Posterior cingulate gyrus (tissue), 11 donors: ENCODE data around the gene TNK2.
"Not testable (repeated sequence)": the region's sequence is repeated elsewhere in the genome, so short reads cannot be mapped to it uniquely, and the experiment has no call there.

Source experiments
- DNase-seq, 10 donors: peaks; one replicate each; pipeline versions ENCODE4 v3.0.0 to v3.0.0-alpha.2; 2020 to 2021; ENCODE audit warnings: mixed read lengths in 3 of 10
- intact Hi-C: fragments of 100-400 bp; cut with DNase I; formaldehyde crosslinking; loops from one replicate; pipeline ENCODE4 v1.15.1; 2023

TNK2 gene

GRCh38 chr3:195875482-195876236 is 32.7 kb downstream of the TNK2 start:
- intact Hi-C loops = no loop called here
- DNase-seq = peak in 3 of 10 donors; percentile 67 to 77 (median 72)

DNA sequence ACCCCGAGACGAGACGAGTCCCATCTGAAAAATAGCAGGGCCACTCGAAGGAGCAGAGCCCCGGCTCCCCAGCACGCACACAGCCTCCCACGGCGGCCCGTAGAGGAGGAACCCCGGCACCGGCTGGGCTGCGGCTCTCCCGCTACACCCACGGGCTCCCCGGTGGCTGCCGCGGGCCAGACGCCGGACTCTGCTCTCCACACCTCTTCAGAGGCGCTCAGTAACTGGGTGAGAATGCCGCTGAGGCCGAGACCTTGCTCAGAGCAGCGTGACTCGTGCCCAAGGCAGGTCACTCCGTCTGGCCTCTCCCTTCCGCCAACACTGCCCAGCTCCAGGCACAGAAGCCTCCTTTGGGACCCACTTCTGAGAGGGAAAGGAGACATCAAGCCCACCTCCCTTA is 34.4 kb downstream of the TNK2 start:
- intact Hi-C loops = no loop called here
- DNase-seq = peak in 2 of 10 donors; percentile 36 to 88

DNA sequence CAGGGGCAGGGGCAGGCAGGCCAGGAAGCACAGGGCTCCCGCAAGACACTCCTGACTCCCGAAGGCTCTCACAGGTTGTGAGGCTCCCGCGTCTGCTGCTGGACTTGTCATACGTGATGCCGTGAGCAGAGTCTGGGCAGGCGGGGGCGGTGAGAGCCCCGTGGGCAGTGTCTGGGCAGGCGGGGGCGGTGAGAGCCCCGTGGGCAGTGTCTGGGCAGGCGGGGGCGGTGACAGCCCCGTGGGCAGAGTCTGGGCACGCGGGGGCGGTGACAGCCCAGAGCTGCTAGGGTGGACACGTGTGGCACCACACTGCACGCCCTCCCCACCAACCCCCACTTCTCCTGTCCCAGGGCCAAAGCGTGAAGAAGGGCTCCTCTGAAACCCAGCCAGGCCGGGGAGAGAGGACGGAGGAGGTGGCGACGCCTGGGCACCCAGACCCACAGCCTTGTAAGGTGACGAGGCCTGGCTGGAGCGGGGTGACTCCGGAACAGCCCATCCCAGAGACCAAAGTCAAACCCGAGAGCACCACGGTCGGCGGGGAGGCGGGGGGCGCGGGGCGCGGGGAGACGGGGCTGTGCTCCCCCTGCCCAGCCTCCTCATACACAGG is 35.0 kb downstream of the TNK2 start:
- DNase-seq = peak in 2 of 10 donors; percentile 86
- intact Hi-C loops = no loop called here

DNA sequence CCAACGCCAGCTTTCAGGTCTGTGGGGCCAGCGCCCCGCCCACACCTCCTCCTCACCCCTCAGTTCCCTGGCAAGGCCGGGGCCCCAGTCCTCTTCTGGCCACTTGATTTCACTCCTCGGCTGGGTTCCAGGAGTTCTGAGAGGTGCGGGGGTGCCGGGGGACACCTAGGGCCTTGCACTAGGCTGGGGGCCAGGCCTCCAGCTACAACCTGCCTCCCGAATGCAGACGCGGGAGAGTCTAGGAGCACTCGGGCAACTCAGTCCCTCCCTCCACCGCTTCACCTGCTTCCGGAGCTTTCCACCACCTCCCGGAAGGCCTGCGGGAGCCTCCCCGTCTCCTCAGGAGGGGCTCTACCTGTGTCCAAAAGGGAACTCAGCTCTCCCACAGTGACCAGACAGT is 35.6 kb downstream of the TNK2 start:
- intact Hi-C loops = no loop called here
- DNase-seq = peak in 1 of 10 donors; percentile 80

DNA sequence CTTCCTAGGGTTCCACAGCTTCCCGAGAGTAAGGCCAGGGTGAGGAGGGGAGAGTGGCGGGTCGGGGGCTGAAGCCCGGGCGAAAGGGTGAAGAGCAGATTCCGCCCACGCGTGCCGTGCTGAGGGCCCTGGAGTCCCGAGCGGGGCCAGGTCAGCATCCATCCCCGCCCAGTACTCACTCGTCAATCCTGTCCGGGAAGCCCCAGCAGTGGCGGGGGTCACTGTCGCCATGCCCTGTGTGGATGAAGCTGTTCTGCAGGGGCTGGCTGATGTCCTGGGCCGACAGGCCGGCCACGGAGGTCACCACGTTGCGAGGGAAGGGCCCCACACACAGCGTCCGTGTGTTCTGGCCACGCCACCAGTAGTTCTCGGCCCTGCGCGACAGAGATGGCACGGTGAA is 36.3 kb downstream of the TNK2 start:
- intact Hi-C loops = no loop called here
- DNase-seq = peak in 1 of 10 donors; percentile 69

GRCh38 chr3:195871686-195872085 is 36.7 kb downstream of the TNK2 start:
- intact Hi-C loops = loop anchor here (1.0 kb wide), 1 partner anchor 11 kb away; no protein-coding TSS in a partner anchor
- DNase-seq = not testable (repeated sequence)

DNA sequence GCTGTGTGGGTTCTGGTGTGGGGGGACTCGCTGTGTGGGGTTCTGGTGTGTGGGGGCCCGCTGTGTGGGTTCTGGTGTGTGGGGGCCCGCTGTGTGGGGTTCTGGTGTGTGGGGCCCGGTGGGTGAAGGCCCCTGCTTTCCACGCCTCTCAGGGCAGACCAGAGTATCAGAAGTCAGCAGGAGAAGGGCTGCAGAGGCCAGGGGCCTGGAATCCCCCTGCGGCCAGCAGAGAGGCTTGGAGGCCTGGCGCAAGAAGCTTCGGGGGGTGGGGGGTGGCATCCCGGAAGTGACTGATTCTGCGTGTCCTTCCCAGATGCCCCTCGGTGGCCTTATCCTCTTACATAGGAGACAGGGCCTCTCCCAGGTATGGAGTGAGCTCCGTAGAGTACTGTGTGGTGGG is 37.4 kb downstream of the TNK2 start:
- peak in 1 of 10 donors; percentile 43 for DNase-seq
- intact Hi-C loops = loop anchor here (1.0 kb wide), 1 partner anchor 11 kb away; no protein-coding TSS in a partner anchor

- peak in 1 of 10 donors; percentile 52 for DNase-seq
- intact Hi-C loops = no loop called here
Measured at GRCh38 chr3:195870442-195870841, 37.9 kb downstream of the TNK2 start.

- intact Hi-C loops = no loop called here
- peak in 3 of 10 donors; percentile 24 to 78 (median 61) for DNase-seq
Measured at GRCh38 chr3:195869413-195870001, 38.8 kb downstream of the TNK2 start.

- DNase-seq = peak in 2 of 10 donors; percentile 26 to 84
- intact Hi-C loops = no loop called here
Measured at GRCh38 chr3:195868866-195869412, 39.4 kb downstream of the TNK2 start.

DNA sequence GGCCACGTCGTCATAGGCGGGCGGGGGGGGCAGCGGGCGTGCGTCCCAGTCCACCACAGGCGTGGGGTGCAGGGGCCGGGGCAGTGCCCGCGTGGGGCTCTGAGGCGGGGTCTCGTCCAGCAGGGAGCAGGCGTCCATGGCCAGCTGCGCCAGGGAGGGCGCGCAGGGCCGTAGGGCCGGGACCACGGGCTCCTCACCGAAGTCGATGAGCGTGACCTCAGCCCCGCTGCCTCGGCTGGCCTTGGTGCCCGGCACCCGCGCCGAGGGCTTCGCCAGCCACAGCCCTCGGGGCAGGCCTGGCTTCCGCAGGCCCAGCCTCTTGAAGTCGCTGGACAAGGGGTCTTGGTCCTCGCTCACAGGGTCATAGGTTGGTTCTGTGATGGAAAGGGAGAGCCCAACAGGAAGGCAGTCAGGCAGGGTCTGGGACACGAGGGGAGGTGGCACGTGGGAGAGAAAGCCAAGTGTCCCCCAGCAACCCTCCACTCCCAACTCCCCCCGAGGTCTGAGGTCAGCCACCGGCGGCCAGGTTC is 40.0 kb downstream of the TNK2 start:
- DNase-seq = peak in 2 of 10 donors; percentile 28 to 86
- intact Hi-C loops = no loop called here

- intact Hi-C loops = no loop called here
- peak in 1 of 10 donors; percentile 84 for DNase-seq
Measured at GRCh38 chr3:195867631-195868335, 40.6 kb downstream of the TNK2 start.

DNA sequence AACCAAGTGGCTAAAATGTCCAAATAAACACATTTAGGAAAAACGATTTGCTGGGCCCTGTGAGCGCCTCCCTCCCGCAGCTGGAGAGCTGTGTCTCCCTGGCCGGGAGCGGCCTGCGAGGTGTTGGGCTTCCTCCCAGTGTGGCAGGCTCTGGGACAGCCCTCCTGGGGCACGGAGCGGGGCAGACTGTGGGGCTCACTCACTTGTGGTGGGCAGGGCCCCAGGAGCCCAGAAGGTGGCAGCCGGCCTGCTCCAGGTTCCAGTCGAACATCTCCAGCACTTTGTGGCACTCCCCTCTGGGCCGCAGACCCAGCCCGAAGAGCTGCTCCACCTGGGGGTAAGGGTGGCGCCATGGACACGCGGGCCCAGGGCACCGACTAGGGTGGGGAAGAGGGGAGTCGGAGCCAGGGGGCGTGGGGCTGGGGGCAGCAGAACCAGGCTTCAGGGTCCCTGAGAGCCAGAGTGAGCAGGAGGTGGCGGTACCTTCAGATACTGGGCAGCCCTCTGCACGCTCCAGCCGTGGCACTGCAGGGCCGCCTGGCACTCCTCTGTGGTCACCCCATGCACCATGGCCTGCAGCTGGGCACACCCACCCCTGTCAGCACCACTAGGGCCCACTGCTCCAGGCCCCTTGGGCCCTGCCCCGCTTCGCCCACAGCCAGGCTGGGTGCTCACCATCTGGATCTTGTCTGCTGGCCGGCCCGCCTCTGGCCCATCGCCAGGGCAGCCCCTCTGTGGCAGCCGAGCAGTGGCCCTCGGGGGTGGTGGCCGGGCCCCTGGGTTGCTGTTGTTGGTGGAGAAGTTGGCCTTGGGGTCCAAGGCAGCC is 41.5 kb downstream of the TNK2 start:
- intact Hi-C loops = no loop called here

GRCh38 chr3:195865752-195866151 is 42.6 kb downstream of the TNK2 start:
- DNase-seq = peak in 2 of 10 donors; percentile 21 to 74
- intact Hi-C loops = no loop called here

More for the DNA sequence above, 41.5 kb downstream of the TNK2 start:
- DNase-seq = peak in 2 of 10 donors; percentile 25 to 83

DNA sequence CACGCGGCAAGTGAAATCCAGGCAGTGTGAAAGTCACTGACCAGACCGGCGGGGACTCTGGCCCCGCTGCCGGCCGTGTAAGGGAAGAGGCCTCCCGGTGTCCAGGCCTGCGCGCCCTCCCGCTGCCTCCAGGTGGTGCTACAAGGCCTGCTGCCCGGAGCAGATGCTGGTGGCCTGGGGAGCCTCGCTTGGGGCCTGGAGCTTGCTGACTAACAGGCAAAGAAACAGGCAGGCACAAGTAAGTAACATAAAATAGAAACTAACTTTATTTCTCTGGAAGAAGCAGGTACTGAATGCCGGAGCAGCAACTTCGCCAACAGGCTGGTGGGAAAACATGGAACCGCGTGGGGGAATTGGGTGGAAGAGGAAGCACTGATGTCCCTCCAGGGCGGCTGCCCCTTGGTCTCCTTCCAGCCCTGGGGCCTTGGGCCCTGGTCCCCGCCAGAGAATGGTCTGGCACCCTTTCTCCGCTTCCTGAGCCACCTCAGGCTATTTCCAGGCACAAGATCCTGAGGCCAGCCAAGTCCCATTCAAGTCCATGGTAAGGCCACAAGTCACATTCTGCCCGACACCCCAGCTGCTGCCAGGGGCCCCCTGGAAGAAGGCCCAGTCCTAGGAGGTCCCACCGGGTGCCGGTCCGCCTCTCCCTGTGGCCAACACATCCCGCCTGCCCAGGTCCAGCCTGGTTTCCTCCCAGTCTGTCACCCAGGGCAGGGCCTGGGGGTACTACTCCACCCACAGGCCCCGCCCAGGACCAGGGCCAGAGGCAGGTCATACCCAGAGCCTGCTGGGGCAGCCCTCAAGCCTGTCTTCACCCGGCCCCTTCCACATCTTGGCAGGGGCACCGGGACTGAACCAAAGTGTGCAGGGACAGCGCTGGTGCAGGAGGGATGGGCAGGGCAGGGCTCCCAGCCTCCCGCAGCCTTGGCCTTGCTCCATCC is 45.0 kb downstream of the TNK2 start:
- intact Hi-C loops = loop anchor here (1.0 kb wide), 2 partner anchors 31 to 52 kb away; no protein-coding TSS in a partner anchor
- peak; percentile 80 to 99 (median 92) for DNase-seq

GRCh38 chr3:195862318-195862717 is 46.0 kb downstream of the TNK2 start:
- intact Hi-C loops = not testable (repeated sequence)
- peak in 1 of 10 donors; percentile 83 for DNase-seq

DNA sequence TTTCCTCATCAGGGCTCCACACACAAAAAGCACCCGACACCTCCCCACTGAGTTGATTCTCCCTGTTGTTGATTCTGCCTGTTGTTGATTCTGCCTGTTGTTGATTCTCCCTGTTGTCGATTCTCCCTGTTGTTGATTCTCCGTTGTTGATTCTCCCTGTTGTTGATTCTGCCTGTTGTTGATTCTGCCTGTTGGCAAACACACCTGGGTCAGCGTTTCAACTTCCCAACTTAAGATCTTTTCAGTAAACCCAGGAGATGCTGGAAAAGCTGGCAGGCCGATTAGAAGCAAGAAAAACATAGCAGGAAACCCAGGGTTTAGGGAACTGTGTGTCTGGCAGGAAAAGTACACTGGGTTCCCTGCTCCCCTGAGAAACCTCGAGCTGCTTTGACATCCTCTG is 47.9 kb downstream of the TNK2 start:
- no peak for DNase-seq
- intact Hi-C loops = no loop called here

- peak in 1 of 10 donors; percentile 69 for DNase-seq
- intact Hi-C loops = loop anchor here (1.0 kb wide), 1 partner anchor 55 kb away; no protein-coding TSS in a partner anchor
Measured at GRCh38 chr3:195859846-195860411, 48.4 kb downstream of the TNK2 start.
